HL-60 (cell line): Measurements from ENCODE around the gene FRMPD4.

Experiments
- DNase-seq, 2 experiments: peaks; one replicate each; pipeline ENCODE4 v3.0.0-alpha.2; 2010 to 2020; ENCODE audit warnings: low read depth in 1 of 2, low spot score in 1 of 2
- H3K27ac ChIP-seq: fragments of 250-450 bp; sonication (Bioruptor Pico); replicated peaks from 2 replicates; pipeline ENCODE4 v1.5.1; 2020; ENCODE audit warnings: mild to moderate bottlenecking, moderate library complexity
- H3K27me3 ChIP-seq: fragments of 250-450 bp; sonication (Bioruptor Pico); 2 replicates; pipeline ENCODE4 v1.5.1; 2021; ENCODE audit warnings: mild to moderate bottlenecking, moderate library complexity; ENCODE audit not compliant: insufficient read depth, poor library complexity, severe bottlenecking
- H3K4me3 ChIP-seq: replicated peaks from 2 replicates; pipeline ENCODE4 v1.5.1; 2011; ENCODE audit warnings: mild to moderate bottlenecking, control low read depth, low read length; ENCODE audit not compliant: insufficient read depth
- GABPA ChIP-seq: IDR thresholded peaks from 2 replicates; pipeline ENCODE4 v1.6.1; 2012; ENCODE audit warnings: low read depth
- POLR2AphosphoS5 ChIP-seq: IDR thresholded peaks from 2 replicates; pipeline ENCODE4 v1.6.1; 2012; ENCODE audit warnings: low read depth
- SPI1 ChIP-seq: IDR thresholded peaks from 2 replicates; pipeline ENCODE4 v1.6.1; 2012; ENCODE audit warnings: low read depth, mild to moderate bottlenecking, borderline replicate concordance
- TF ChIP-seq, protein P1 (sequence below): IDR thresholded peaks from 2 replicates; pipeline ENCODE4 v1.6.1; 2012; ENCODE audit warnings: low read depth; ENCODE audit not compliant: insufficient replicate concordance
- TF ChIP-seq, protein P2 (sequence below): IDR thresholded peaks from one replicate; pipeline ENCODE4 v1.5.1; 2011; ENCODE audit warnings: low read length, control low read depth, inconsistent platforms; ENCODE audit not compliant: insufficient read depth

Gene FRMPD4

GRCh38 chrX:12330841-12331240 is 192.6 kb downstream of the FRMPD4 start:
- Histone ChIP-seq H3K4me3 (no peak overlapping the region), H3K27me3 (no peaks in the 10 kb centered on the region), H3K27ac (no peak overlapping the region)
- DNase-seq = no peak
- TF ChIP-seq, protein P1, sequence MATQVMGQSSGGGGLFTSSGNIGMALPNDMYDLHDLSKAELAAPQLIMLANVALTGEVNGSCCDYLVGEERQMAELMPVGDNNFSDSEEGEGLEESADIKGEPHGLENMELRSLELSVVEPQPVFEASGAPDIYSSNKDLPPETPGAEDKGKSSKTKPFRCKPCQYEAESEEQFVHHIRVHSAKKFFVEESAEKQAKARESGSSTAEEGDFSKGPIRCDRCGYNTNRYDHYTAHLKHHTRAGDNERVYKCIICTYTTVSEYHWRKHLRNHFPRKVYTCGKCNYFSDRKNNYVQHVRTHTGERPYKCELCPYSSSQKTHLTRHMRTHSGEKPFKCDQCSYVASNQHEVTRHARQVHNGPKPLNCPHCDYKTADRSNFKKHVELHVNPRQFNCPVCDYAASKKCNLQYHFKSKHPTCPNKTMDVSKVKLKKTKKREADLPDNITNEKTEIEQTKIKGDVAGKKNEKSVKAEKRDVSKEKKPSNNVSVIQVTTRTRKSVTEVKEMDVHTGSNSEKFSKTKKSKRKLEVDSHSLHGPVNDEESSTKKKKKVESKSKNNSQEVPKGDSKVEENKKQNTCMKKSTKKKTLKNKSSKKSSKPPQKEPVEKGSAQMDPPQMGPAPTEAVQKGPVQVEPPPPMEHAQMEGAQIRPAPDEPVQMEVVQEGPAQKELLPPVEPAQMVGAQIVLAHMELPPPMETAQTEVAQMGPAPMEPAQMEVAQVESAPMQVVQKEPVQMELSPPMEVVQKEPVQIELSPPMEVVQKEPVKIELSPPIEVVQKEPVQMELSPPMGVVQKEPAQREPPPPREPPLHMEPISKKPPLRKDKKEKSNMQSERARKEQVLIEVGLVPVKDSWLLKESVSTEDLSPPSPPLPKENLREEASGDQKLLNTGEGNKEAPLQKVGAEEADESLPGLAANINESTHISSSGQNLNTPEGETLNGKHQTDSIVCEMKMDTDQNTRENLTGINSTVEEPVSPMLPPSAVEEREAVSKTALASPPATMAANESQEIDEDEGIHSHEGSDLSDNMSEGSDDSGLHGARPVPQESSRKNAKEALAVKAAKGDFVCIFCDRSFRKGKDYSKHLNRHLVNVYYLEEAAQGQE = no peak
- TF ChIP-seq, protein P2, sequence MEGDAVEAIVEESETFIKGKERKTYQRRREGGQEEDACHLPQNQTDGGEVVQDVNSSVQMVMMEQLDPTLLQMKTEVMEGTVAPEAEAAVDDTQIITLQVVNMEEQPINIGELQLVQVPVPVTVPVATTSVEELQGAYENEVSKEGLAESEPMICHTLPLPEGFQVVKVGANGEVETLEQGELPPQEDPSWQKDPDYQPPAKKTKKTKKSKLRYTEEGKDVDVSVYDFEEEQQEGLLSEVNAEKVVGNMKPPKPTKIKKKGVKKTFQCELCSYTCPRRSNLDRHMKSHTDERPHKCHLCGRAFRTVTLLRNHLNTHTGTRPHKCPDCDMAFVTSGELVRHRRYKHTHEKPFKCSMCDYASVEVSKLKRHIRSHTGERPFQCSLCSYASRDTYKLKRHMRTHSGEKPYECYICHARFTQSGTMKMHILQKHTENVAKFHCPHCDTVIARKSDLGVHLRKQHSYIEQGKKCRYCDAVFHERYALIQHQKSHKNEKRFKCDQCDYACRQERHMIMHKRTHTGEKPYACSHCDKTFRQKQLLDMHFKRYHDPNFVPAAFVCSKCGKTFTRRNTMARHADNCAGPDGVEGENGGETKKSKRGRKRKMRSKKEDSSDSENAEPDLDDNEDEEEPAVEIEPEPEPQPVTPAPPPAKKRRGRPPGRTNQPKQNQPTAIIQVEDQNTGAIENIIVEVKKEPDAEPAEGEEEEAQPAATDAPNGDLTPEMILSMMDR = no peak
- TF ChIP-seq POLR2AphosphoS5 (no peak), GABPA (no peak), SPI1 (no peak)

- peaks cover 2% of the 10 kb centered on the region for H3K27me3 ChIP-seq
- no peak overlapping the region for H3K4me3 ChIP-seq
- DNase-seq = no peak
- no peak for TF ChIP-seq GABPA
- TF ChIP-seq SPI1 = no peak
- TF ChIP-seq, protein P1 = no peak
- TF ChIP-seq, protein P2 = no peak
- no peak for TF ChIP-seq POLR2AphosphoS5
- no peak overlapping the region for H3K27ac ChIP-seq
These were observed 194.6 kb downstream of the FRMPD4 start for GRCh38 chrX:12332786-12333347.

DNA sequence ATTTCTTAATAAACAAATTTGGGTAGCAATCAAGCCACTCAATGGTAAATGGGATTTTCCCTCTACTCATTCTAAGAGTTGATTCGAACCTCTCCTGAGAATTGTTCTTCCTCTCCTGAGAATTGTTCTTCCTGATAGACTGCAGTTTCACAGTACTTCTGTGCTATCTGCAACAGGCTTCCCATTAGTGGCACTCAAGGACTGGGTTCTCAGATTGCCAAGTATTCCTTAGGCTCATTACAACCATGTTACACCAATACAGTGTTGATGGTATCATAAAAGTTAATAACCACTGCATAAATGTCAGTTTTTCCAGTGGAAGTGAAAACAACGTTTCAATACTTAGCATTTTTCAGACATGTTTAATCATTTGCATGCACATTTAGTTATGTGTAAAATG is 201.6 kb downstream of the FRMPD4 start:
- TF ChIP-seq, protein P1 = no peak
- TF ChIP-seq SPI1 (no peak), GABPA (no peak), POLR2AphosphoS5 (no peak)
- TF ChIP-seq, protein P2 = no peak
- no peak for DNase-seq
- peaks cover 2% of the 10 kb centered on the region for H3K27me3 ChIP-seq
- no peak overlapping the region for H3K27ac ChIP-seq
- no peak overlapping the region for H3K4me3 ChIP-seq
